G401 (cell line): ENCODE data around the gene NCF4. TPM values are rescaled to one million over a fixed set of nuclear protein-coding genes. Genes with fewer than 3 reads are reported as not detected.

ENCODE experiments used
- DNase-seq: peaks from one replicate; pipeline ENCODE4 v3.0.0-alpha.2; 2015; ENCODE audit warnings: low spot score
- in situ Hi-C: cut with HindIII; loops from 2 replicates; pipeline ENCODE4 v1.10.0; 2016; ENCODE audit warnings: low sequenced_read_pairs, mixed read lengths
- total RNA-seq: library from RNA; depleted of rRNA; stranded (reverse); fragments of >200 nt; shearing (Covaris generic); gene quantifications from 2 replicates; pipeline ENCODE4 v1.2.3, GENCODE V29; 2014

The NCF4 gene
- total RNA-seq, 1 experiment from 2014 or later, result not detected

DNA sequence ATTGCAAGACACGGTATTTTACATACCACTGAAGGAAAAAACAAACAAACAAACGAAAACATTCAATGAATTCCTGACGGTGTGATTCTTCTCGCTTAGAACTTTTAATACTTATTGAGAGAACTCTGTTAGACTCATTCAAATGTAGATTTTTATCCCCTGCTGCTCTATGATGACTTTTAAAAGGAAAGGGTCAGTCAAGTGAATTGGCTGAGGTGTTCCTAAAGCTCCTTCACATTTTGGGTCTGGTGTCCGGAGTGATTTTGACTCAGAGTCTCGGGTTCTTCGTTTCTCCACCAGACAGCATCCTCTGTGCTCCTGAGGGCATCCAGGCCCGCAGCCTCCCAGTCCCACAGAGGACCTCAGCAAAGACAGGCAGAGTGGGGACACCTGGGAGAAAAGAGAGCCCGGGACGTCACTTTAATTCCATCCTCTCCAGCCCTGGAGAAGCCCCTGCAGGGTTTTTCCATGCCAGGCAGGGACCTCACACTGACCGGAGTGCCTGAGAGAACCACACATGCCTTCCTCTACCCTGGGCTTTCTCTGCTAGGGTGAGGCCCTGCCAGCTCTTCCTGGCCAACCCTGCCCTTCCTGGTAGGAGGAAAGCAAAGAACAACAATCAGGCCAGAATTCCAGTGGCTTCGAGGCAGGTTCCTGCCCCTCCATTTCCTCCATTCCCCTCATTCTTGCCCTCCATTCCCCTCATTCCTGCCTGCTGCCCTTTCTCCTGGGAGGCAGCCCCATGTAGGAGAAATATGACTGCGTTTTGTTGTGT lies 51.3 kb downstream of the NCF4 start:
- in situ Hi-C loops, result no loop called here
- DNase-seq, result no peak

DNA sequence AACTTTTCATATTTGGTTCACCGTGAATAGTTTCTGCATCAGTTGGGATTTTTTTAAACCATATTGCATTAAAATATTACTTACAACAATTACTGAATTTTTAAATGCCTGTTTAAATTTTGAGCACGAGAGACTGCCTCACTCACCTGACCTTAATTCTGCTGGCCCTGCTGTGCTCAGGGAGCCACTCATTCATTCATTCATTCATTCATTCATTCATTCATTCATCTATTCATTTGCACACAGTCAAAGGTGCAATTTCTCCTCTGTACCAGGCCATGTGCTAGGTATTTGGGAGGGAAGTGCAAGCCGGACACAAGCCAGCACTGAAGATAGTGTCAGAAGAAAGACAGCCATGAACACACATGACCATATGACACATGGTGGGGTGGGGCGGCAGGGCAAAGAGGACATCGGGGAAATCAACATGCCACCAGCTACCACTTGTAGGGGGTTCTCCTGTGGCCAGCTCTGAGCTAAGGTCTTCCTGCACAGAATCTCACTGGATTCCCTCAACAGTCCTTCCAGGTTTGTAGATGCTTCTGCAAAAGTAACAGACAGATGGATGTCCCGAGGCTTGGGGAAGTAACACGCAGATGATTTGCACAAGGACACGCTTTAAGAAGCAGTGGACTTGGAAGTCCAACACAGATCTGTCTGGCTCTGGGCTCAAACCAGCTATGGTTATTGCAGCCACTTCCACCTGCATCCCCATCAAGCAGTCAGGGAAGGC lies 52.1 kb downstream of the NCF4 start:
- in situ Hi-C loops, result no loop called here
- DNase-seq, result peak; percentile 4

DNA sequence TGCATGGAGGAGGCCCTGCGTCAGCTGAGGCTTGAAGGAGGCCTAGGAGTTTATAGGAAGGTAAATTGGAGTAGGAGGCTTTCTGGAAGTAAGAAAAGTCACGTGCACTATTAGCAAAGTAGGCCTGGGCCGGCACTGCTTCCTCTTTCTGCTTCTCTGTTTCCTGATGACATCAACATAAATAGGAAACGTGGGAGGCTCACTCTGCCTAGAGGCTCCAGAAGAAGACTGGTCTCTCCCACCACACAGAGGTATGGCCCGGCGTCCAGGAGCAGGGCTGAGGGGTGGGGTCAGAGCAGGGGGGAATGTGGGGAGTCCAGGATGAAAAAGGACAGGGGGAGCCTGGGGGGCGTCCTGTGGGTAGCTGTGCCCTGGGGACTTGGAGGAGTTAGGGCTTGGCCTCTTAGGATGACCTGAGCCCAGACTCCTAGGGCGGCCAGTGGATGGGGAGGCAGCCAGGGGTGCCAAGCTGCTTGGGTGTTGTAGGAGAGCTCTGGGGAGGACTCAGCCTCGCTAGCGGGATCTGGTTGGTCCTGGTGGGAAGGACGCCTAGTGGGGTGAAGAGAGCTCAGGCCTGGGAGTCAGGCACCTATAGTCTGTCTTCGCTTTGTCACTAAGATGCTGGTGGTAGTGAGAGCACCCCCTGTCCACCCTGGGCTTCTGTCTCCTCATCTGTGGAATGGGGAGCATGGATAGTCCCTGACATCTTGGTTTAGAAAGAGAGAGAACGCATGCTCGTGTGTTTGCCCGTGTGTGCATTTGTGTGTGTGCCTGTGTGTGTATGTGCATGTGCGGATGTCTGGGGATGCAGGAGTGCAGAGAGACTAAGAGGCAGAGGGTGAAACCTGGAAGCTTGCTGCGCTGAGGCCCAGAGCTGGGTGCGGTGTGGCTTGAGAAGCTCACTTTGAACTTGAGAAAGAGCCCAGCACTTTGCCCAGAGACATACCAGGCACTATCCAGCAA lies 52.9 kb downstream of the NCF4 start, which contains the start of gene CSF2RB:
TSS of gene CSF2RB (plus strand) at position 202 of the 963 bp plus-strand sequence. CDS start 8,580 bp downstream, outside the sequence.
- in situ Hi-C loops, result no loop called here
- peak; percentile 1 for DNase-seq

DNA sequence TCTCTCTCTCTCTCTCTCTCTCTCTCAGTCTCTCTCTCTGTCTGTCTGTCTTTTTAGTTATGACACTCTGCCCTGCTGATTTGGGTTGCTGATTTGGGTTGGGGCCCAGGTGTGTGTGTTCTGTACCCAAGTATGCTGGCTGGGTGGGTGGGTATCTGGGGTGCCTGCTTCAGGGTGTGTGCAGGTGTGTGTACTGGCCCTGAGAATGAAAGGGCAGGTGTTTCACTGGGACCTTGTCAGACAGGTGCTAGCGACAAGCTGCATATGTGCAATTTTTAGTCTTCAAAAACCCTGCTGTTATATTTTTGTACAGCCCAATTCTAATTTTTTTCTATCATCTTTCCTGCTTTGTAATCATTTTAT lies 53.6 kb downstream of the NCF4 start:
- in situ Hi-C loops, result no loop called here
- DNase-seq, result no peak

DNA sequence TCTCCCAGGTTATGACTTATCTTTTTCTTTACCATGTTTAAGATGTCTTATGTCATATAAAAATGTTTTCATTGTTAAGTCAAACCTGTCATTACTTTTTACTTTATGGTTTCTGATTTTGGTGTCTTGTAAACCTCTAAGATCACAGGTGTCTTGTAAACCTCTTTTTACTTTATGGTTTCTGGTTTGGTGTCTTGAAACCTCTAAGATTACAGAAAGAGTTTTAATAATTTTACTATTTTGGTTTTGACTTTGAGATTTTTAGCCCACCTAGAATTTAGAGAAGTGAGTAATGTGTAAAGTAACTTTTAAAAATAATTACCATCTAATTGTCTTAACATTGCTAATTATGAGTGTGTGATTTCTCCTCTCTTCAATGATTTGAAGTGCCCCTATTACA lies 55.2 kb downstream of the NCF4 start:
- DNase-seq, result no peak

DNA sequence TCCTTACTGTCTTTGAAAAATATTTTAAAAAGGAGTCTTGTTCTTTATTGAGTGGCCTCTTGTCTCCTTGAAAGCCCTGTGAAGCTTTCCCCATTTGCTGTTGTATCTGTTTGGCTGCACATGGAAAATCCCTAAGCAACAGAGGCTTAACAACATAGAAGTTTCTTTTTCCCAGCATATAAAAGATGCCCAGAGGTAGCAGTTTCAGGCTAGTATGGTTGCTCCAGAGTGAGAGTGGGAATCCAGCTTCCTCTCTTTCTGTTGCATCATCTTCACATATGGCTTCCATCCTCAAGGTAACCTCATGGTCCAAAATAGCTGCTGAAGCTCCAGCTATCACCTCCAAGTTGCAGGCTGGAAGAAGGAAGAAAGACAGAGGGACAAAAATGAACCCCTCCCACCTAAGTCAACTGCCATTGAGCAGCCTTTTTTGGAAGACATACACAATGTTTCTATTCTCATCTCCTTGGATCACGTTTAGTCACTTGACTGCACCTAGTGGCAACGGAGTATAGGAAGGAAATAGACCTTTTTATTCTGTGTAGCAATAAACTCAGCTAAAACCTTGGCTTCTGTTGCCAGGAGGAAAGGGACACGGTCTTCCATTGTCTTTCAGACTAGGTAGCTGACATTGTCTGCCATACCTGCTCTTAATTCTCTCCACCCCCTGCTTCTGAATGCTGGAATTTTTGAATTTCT lies 57.9 kb downstream of the NCF4 start:
- in situ Hi-C loops, result no loop called here
- DNase-seq, result no peak

More for the DNA sequence above, 55.2 kb downstream of the NCF4 start:
- in situ Hi-C loops, result no loop called here

DNA sequence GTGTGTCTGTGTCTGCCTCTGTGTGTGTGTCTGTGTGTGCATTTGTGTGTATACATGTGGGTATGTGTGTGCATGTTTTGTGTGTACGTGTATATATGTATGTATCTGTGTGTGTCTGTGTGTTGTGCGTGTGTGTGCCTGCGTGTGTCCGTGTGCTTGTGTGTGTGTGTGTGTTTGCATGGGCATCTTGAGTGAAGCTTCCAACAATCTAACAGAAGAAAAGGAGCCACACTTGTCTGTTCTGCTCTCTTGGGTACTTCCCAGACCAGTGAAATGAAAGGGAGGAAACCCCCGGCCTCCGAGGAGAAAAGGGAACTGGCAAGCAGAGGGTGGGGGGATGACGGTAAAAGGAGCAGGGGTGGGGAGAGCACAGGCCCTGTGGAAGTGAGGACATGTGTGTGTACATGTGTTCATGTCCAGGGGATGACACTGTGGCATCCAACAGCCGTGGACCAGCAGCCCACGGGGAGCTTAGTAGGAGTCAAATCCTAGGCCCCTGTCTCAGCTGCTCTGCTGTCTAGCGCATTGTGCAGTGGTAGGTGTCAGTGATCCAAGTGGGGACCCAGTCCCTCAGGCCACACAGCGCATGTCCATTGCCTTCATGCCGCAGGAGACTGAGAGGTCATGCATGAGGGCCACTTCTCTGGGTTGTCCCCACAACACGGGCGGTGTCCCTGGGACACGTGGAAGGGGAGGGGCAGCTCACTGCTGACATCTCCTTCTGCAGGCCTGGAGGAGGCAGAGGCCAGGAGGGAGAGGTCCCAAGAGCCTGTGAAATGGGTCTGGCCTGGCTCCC lies 60.7 kb downstream of the NCF4 start:
- no peak for DNase-seq
- in situ Hi-C loops, result no loop called here

DNA sequence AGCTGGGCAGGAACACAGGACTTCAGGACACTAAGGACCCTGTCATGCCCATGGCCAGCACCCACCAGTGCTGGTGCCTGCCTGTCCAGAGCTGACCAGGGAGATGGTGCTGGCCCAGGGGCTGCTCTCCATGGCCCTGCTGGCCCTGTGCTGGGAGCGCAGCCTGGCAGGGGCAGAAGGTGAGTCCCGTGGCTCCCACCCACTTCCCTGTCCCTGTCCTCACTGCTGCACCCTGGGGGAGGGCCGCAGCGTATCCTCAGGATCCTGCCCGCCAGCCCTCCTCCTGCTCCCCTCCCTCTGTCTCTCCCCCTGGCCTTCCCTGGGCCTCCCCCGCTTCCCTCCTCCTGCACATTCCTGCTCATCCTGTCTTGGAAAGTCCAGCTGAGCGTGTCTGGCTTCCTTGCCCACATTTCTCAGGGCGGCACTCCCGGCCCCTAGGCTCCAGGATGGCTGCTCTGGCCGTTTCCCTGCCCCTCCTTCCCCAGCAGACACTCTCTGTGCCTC lies 61.4 kb downstream of the NCF4 start:
- in situ Hi-C loops, result no loop called here
- DNase-seq, result no peak

DNA sequence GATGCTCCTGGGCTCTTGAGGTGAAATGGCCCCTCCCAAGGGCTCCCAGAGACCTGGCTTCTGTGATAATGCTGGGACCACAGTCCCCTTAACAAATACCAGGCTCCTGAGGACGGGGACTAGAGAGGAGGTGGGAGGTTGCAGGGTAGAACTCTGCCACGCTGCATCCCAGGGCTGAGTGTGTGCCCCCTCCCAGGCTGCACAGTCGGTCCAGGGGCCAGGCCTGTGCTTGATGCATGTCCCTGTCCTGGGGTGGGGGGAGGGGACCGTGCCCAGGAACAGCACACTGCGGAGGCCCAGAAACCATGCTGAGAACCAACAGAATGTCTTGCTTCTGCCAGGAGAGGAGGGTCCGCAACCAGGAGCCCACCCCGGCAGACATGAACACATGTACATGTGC lies 61.9 kb downstream of the NCF4 start:
- no peak for DNase-seq
- in situ Hi-C loops, result no loop called here

DNA sequence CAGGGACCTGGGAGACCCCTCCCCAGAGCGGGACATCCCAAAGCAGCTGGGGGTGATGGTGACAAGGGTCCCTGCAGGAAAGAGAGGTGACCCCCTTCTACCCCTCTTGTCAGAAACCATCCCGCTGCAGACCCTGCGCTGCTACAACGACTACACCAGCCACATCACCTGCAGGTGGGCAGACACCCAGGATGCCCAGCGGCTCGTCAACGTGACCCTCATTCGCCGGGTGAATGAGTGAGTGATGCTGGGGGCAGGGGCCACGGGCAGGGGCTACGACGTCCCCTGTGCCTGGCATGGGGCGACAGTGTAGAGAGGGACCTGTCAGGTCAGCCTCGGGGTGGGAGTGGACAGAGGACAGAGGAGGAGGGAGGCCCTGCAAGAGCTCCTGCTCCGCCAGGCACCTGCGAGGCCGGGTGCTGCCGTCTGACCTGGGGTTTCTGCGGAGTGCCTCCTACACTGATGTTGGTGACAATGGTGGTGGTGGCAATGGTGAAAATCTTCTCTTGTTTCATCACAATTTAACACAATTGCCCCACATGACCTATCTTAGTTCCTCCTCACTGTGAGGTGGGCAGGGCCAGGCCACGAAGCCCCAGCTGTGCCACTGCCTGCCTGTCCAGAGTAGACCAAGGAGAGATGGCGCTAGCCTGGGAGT lies 62.5 kb downstream of the NCF4 start:
- no peak for DNase-seq
- in situ Hi-C loops, result no loop called here

DNA sequence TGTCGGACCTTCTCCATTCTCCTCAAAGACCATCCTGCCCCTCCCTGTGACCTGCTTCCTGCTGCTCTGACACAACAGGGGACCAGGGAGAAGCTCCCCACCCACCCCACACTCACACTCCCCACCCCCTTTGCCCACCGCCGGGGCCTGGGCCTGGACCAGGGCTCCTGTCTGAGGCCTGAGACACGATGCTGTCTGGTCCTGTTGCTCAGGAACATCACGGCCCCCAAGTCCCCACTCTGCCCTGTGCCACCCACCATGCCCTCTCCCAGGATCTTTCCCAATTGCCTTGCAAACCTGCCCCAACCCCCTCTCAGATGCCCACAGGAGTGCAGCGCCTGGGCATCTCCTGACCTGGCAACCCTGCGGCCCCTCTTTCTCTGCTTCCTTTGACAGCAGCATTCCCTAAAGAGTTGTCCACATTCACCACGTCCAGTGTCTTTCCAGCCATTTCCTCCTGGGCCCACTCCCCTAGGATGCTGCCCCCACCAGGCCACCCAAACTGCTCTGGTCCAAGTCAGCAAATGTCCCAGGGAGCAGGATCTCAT lies 63.4 kb downstream of the NCF4 start:
- no peak for DNase-seq
- in situ Hi-C loops, result no loop called here

DNA sequence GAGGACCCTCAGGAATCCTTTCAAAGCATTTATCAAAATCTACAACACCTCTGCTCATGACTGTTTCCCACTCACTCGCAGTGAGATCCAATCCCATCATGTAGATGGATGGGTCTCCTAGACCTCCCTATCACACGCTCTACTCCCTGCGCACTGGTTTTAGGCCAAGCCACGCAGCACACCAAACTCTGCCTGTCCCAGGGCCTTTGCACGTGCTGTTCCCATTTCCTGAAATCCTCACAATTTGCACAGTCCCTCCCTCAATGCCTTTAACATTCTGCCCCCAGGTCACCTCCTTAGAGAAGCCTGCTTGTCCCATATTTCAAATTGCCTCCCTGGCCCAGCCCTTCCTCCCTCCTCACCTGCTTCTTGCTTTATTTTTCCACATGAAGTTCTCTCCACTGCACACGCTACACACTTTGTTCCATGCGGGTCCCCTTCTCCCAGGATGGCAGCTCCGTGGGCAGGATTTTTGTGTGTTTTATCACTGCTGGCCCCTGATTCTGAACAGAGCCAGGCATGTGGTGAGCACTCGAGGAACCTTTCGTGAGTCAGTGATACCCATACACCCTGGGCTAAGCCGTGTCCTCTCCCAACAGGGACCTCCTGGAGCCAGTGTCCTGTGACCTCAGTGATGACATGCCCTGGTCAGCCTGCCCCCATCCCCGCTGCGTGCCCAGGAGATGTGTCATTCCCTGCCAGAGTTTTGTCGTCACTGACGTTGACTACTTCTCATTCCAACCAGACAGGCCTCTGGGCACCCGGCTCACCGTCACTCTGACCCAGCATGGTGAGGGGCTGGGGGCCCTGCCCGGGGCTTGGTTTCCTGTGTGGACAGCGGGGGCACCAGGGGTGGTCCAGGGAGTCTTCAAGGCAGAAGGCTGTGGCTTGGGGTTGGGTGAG lies 64.8 kb downstream of the NCF4 start:
- in situ Hi-C loops, result no loop called here
- no peak for DNase-seq

DNA sequence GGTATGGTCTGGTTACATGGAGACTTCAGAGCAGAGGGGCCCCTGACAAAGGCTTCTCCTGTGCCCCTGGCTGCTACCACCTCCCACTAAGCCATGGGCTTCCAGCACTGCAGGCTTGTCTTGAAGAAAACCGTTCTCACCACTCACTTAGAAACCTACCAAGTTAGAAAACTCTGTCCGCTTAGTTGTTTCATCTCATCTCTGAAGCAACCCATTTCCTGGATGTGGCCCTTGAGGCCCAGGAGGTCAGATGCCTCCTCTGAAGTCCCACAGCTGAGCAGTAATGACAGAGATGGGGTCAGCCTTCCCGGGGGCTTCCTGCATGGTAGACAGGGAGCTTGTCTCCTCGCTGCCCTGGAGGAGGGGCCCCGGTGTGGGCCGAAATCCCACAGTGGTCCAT lies 65.5 kb downstream of the NCF4 start:
- in situ Hi-C loops, result no loop called here

DNA sequence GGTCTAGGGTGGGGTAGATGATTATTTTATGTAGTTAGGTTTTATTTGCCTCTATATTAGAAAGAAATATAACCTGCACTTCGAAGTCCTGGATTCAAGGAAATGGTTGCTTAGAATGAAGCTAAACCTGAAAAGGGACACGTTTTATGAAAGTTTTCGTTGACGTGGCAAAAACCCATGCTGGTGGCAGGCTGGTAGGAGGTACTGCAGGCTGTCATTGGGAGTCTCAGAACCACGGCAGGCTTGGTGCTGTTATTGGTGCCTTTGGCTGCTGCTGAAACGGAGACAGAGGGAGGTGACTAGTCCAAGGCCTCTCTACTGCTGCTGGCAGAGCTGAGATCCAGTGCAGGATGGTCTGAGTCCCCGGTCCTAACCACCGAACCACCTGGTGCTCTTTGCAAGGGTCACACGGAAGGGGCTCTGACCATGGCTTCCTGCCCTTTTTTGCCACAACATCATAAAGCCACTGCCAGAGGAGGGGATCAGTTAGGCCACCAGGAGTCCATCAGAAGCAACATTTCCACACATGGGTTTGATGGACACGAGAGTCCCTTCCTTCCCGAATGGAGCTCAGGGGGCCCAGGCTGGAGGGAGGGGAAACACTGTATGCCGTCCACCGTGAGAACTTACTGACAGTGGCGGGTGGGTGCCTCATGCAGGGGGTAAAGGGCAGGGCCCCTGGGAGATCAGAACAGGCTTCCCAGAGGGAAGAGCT lies 66.1 kb downstream of the NCF4 start:
- in situ Hi-C loops, result no loop called here

More for the DNA sequence above, 65.5 kb downstream of the NCF4 start:
- no peak for DNase-seq

More for the DNA sequence above, 66.1 kb downstream of the NCF4 start:
- DNase-seq, result no peak
